Loucy (cell line): ENCODE measurements around the gene MRNIP.

ENCODE experiments used
- EZH2phosphoT487 ChIP-seq: fragments of 200-600 bp; IDR thresholded peaks from 2 replicates; pipeline ENCODE4 v1.6.1; 2018; ENCODE audit warnings: antibody characterized with exemption, mild to moderate bottlenecking, moderate library complexity, borderline replicate concordance
- TF ChIP-seq, protein P1 (sequence below): fragments of 200-600 bp; sonication (generic); conservative IDR thresholded peaks from 2 replicates; pipeline ENCODE4 v1.5.1; 2014; ENCODE audit warnings: mild to moderate bottlenecking, antibody characterized with exemption, low read length

DNA sequence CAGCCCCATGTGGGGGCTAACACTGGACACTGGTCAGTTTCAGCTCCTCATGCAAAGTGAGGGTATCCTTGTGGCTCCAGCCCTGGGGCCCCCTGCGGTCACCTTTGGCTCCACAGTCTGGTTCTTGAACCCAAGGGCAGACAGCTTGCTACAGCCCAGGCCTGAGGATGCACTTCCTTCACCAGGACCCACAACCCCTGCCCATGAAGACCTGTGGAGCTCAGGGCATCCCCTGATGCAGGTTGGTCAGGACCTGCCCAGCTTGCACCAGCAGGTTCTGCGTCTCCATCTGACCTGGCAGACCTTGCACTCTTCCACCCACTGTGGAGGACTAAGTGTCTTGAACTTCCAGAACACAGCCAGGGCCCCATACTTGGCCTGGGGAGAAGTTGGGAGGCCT lies 3.7 kb upstream of the MRNIP start:
- TF ChIP-seq, protein P1, sequence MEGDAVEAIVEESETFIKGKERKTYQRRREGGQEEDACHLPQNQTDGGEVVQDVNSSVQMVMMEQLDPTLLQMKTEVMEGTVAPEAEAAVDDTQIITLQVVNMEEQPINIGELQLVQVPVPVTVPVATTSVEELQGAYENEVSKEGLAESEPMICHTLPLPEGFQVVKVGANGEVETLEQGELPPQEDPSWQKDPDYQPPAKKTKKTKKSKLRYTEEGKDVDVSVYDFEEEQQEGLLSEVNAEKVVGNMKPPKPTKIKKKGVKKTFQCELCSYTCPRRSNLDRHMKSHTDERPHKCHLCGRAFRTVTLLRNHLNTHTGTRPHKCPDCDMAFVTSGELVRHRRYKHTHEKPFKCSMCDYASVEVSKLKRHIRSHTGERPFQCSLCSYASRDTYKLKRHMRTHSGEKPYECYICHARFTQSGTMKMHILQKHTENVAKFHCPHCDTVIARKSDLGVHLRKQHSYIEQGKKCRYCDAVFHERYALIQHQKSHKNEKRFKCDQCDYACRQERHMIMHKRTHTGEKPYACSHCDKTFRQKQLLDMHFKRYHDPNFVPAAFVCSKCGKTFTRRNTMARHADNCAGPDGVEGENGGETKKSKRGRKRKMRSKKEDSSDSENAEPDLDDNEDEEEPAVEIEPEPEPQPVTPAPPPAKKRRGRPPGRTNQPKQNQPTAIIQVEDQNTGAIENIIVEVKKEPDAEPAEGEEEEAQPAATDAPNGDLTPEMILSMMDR: no peak
- no peak for TF ChIP-seq EZH2phosphoT487
